GM19395 (cell line): ENCODE results near the gene GAS7.

Source experiments
- ATAC-seq: cut with Tn5 transposase; IDR thresholded peaks from one replicate; pipeline ENCODE4 v1.9.1; 2021; ENCODE audit warnings: mild to moderate bottlenecking, moderate library complexity; ENCODE audit not compliant: unreplicated experiment

Gene GAS7

DNA sequence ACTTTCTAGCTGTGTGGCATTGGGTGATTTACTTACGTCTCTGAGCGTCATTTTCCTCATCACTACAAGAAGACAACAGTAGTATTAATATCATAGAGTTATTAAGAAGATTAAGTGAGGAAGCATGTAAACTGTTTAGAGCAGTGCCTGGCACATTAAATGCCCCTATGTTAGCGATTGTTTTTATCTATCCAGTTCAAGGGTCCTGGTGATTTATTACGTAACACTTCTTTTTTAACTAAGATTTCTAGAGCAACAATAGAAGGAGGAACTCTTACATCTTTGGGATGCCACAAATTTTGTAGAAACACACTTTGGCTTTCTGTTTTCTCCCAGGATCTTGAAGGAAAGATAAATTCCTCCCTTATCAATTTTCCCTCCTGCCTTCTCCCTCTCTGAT, 3.3 kb upstream of the GAS7 start:
- no peak for ATAC-seq

DNA sequence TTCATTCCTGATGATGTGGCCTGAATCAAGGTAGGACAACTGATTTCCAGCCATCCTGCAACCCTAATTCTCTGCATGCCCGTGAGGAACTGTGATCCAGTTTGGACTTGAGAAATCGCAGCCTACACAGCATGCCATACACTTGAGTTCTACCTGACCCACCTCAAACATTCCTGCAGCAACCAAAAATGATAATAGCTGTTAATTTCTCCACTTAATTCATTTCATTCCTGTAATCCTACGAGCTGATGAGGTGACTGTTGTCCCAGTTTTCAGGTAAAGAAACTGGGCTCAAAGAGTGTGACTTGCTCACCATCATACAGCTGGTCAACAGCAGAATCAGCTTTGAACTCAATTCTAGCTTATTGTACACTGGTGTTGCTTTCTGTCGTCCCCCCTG, 2.2 kb upstream of the GAS7 start:
- ATAC-seq, result no peak

- ATAC-seq, result no peak
Measured at GRCh38 chr17:10200016-10200415, 1.6 kb upstream of the GAS7 start.

DNA sequence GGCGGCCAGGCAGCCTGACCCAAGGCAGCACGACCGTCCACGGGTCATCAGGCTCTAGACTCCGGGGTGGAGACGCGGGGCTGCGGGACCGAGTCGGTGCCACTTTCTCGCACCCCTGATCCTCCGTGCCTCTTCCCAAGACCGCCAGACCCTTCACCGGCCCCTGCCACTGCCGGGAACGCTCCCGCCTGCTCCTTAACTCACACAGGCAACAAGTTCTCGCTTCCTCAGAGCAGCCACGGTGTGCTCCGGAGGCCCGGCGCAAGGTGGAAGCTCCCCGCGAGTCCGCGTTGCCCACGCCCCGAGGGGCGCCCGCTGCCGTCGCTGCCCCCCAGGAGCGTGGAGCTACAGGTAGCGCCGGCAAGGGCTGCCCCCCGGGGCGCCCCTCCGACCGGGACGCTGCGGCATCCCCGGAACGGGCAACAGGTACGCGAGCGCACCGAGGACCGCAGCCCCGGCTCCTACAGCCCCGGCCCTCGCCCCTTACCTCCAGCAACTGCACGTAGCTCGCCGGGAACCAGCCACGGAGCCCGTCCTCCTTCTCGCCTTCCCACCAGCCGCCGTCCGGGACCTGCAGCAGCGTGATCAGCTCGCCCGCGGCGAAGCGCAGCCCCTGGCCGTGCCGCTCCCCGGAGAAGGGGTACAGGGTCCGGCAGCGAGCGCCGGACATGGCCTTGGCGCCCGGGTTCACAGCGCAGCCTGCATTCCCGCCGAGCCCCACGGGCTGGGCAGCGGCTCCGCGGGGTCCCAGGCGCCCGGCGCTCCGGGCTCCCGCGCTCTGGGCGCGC, 491 bp downstream of the GAS7 start:
- peak; percentile 35 for ATAC-seq

DNA sequence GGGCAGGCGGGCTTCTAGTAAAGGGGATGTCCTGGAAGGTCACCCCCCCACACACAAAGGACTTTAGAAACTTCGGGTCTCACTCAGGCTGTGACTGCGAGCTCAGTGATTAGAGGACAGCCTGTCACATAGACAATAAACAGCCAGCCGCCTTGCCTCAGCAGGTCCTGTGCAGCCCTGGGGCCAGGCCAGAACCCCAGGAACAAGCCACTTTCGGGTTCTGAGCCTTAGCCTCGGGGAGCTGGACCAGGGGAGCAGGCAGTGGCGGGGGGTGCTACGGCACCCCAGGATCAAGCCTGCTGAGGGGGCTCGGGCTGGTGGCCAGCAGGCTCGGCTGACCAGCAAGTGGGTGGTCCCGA, 1.1 kb downstream of the GAS7 start:
- ATAC-seq, result no peak

DNA sequence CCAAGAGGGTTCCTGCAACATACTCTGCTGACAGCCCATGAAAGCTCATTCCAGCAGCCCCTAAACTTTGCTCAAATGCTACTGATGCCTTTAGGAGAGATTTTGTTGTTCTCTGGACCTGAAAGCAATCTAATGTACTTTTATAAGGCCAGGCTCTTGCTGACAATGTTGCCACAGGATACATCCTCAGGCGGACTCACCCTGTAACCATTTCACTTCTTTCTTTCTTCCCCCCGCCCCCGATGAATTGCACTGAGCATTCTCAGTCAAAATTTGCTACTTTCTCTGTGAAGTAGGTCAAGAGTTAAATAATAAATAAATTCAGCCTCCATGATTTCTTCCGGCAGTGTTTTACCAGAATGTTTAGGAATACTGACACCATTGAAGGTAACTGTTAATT, 1.5 kb downstream of the GAS7 start:
- ATAC-seq, result no peak

GRCh38 chr17:10196384-10196895, 2.0 kb downstream of the GAS7 start:
- no peak for ATAC-seq

DNA sequence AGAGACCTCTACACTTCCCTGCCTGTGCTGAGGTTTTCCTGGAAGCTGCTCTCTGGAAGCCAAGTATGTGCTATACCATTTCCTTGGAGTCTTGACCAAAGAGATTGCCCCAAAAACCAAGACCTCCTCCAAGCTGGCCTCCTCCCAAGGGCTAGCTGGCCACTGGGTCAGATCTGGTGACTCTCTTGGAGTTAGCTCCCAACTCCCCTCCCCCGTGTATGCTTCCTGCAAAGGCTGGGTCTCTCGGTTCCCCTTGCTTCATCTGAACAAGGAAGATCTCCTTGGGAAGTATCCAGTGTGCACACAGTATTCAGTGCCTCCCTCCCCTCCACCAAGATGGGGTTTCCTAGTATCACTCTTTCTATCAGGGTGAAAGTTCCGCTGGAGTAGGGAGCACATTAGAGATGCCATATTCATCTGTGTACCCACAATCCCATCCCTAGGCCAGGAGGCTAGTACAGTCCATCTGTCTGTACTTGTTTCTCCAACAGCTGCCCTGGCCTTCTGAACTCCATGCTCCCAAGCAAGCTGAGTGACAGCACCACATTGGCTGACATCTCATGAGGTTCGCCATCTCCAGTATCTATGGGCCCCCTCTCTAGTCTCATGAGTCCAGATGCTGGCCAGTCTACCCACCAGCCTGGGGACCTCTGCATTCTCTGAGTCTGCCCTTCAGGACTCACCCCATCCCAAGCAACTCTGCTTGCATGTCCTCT, 3.2 kb downstream of the GAS7 start:
- ATAC-seq, result no peak

DNA sequence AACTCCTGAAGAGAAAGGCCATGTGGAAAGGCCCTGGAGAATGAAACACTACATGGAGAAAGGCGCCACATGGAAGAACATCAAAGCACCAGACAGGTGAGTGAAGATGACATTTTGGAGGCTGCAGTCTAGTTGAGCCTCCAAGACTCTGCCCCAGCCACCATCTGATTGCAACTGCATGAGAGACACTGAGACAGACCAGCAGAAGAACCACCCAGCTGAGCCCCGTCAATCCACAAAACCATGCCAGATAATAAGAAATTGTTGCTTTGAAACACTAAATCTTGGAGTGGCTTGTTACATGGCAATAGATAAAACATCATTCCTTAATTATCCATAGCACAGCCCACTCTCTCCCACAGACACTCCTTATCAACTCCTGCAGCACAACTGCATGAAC, 4.8 kb downstream of the GAS7 start:
- no peak for ATAC-seq

- ATAC-seq, result no peak
Measured at GRCh38 chr17:10192972-10193371, 5.4 kb downstream of the GAS7 start.

DNA sequence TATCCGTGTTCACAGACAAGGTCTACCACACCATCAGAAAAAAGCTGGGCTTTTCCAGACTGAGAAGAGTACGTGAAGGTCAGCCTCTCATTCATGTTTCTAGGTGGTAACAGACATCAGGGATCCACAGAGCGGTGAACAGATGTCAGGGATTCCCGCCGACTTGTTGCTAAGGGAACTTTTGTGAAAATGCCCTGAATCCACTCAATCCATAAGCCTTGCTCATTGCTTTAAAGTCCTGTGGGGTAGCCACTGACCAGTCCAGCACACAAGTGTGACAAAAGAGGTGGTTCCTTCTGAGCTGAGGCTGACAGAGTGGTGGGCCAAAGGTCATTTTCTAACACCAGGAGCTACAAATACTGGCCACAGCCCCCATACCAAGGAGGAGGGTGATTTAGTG, 5.9 kb downstream of the GAS7 start:
- ATAC-seq, result no peak

DNA sequence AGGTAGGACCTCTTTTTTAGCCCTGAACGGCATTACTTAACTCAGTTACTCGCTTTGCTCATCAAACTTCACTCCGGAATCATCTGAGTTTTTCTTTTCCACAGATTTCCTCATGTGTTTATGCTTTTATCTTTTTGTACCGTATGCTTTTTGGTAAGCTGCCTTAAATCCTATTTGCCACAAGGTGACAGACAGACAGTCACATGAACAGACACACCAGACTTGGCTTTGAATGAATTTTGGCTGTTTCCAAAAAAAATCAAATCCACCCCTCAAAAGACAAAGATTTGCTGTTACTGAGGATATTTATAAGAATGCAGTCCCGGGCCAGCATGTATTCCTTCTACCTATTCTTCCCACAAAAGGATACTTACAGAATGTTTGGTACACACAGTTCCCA, 10.9 kb downstream of the GAS7 start:
- ATAC-seq, result no peak

DNA sequence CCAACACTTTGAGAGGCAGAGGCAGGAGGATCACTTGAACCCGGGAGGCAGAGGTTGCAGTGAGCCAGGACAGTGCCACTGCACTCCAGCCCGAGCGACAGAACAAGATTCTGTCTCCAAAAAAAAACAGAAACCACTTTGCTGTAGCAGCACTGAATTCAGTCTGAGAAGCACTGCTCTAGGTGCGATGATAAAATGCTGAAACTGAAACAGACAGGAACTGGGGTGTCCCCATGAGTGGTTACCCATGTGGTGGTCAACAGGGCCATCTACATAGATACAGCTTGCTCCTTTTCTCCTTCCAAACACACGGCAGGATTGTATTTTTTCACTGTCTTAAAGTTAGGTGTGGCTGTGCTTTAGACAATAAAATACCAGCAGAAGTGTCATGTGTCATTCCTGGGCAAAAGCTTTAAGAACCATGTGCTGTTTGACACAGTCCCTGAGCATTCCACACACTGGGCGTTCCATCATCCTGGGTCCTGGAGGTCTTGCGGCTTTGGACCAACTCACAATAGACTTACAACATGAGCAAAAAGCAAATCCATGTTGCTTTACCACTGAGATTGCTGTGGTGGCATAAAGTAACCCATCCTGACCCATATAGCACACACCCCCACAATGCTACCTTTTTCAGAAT, 11.5 kb downstream of the GAS7 start:
- no peak for ATAC-seq

DNA sequence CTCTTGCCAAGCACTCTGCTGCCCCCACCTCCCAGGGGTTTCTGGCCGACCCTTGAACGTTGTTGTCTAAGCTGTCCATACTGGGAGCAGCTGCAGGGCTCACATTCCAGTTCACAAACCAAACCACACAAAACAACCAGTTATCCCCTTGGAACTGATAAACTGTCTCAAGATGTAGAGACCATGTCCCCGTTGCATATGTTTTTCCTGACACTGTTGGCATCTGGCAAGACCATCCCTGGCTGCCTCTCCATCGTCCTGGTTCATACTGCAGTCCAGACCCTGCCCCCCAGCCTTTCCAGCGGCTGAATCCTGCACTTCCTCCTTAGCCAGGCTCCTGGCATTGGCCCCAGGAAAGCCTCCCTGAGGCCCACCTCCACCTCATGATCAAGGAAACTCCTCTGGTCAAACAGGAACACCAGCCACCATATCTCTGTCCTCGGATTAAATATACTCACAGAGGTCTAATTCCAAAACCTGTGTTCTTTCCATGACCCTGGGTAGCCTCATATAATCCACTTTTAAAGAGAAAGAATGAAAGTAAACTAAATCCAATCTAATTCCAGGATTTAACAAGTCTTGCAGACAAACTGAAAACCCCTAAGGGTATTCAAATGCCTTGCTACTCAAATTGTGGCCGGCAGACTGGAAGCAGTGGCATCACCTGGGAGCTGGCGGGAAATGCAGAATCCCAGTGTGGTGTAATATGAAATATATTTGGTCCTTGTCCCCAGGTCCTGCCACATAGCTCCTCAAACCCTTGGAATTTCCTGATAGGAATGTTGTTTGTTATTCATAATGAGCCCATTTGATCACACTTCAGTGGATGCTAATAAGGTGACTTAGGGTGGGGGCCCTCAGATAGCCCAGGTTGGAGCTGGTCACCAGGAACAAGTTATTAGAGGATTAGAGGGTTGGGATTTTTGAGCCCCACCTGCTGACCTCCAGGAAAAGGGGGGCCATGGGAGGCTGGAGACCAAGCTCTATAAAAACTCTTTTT, 14.2 kb downstream of the GAS7 start:
- ATAC-seq, result no peak

GRCh38 chr17:10182785-10183184, 15.6 kb downstream of the GAS7 start:
- no peak for ATAC-seq

DNA sequence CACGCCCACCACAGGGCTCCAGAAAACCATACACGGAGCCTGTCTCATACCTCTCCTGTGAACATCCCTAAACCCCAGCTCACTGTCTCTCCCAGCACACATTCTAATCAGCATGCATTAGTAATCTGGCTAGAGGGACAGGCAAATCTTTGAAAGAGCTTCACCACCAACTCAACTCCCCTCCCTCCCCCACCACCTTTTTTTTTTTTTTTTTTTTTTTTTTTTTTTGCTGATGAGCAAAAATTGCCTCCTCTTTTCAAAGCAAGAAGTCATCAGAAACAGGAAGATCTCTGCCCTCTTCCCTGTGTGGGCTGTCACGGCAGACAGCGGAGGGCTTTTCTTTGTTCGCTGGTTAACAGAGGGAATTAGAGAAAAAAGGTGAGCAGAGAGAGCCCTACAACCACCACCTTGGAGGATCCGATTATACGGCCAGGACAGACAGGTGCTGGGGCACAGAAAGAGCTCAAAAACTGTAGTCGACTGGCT, 19.9 kb downstream of the GAS7 start:
- ATAC-seq, result no peak

- no peak for ATAC-seq
Measured at GRCh38 chr17:10177913-10178505, 20.4 kb downstream of the GAS7 start.

- ATAC-seq, result no peak
Measured at GRCh38 chr17:10177131-10177912, 21.1 kb downstream of the GAS7 start.

- no peak for ATAC-seq
Measured at GRCh38 chr17:10173913-10174312, 24.5 kb downstream of the GAS7 start.
